GM12892 (cell line): ENCODE measurements around the gene UGT2A2.

Experiments used
- DNase-seq: peaks from one replicate; pipeline ENCODE4 v3.0.0; 2011; ENCODE audit not compliant: insufficient read length
- FAIRE-seq: peaks from 2 replicates; lab custom pipeline; 2011; peaks lifted over from hg19 to GRCh38; lab: Jason Lieb, UNC
- POLR2A ChIP-seq: IDR thresholded peaks from 2 replicates; pipeline ENCODE4 v1.6.1; 2011; ENCODE audit warnings: low read depth, low read length, control low read depth
- POLR2AphosphoS5 ChIP-seq: IDR thresholded peaks from 2 replicates; pipeline ENCODE4 v1.6.1; 2011; ENCODE audit warnings: low read depth, low read length, control low read depth
- TAF1 ChIP-seq: IDR thresholded peaks from 2 replicates; pipeline ENCODE4 v1.6.1; 2011; ENCODE audit warnings: low read depth, mild to moderate bottlenecking, control low read depth, low read length, borderline replicate concordance

The UGT2A2 gene

DNA sequence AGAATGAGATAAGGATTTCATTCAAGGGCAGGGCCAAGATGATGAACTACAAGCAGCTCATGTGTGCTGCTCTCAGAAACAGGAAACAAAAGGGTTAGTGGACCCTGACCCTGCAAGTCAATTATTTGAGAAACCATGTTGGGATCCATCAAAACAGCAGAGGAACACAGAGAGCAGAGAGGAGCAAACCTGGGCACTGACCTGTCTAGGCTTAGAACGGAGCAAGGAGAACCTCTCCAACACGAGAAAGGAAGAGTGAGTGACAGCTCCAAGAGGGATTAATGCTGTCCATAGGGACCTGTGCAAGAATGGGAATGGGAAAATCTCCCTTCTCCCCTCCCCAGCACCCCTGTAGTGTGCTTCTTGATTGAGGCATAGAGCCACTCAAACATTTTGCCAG, 89.8 kb downstream of the UGT2A2 start:
- TF ChIP-seq TAF1, result no peak
- TF ChIP-seq POLR2A, result no peak
- TF ChIP-seq POLR2AphosphoS5, result no peak
- FAIRE-seq (no peak), DNase-seq (no peak)

DNA sequence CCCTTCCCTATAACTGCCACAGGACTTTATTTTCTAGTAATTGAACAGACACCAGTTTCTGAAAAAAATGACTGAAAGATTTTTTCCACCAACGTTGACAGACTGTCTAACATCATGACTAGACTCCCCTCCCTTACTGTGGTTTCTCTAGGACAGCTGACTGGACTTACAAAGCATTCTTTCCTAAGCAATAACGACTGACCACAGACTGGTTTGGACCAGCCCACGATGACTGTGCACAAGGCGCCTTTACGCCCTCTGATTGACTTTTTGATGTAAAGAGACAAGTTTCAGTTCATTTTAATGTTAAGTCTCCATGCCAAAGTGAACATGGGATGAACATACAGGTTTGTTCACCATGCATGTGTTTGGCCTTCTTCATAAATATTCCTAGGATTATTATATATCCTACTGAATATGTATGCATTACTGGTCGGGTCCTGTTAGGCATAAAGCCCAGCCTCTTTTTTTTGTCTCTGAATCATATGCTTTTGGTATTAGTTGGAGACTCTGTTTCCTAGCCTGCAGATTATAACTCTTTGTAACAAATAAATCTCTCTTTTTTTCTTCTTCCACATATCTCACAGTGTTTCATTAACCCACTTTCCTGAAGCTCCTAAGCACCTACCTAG, 93.2 kb downstream of the UGT2A2 start:
- no peak for DNase-seq
- TF ChIP-seq TAF1 (no peak), POLR2AphosphoS5 (no peak), POLR2A (no peak)
- no peak for FAIRE-seq
